ENCODE measurements around the gene S100A7A.
A peak's percentile ranks its signal among the peaks of the same experiment; 100 is the strongest.

S100A7A gene

DNA sequence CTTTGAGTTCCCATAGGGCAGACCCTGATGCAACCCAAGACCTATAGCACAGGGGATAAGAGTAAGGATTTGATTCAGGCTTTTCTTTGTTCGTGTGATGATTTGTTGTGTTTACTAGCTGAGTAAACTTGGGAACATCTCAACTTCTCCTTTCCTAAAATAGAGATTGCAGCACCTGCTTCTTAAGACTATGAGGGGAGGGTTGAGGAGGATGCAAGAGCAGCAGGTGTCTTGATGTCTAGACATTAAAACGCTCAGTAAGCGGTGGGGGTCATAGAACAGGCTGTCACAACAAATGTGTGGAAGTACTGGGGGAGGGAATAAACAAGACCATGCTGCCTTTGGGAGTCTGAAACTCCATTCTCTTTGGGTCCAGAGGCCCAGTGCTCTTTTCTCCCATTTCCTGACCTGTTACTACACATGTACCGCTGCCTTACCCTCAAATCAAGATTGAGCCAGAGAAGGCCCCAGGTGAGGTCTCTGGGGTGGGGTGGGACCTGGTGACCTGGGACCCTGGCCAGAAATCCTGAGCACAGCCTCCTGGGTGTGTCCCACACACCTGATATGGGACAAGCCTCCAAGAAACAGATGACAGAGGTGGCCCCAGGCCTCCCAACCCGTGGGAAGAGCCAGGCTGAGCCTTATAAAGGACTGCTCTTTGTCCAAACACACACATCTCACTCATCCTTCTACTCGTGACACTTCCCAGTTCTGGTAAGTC lies at the start of gene S100A7A:
Gene S100A7A, plus strand, starts transcription at position 671 of the 721 bp plus-strand sequence. CDS start 1,563 bp downstream, outside the sequence.
- no peak for DNase-seq

DNA sequence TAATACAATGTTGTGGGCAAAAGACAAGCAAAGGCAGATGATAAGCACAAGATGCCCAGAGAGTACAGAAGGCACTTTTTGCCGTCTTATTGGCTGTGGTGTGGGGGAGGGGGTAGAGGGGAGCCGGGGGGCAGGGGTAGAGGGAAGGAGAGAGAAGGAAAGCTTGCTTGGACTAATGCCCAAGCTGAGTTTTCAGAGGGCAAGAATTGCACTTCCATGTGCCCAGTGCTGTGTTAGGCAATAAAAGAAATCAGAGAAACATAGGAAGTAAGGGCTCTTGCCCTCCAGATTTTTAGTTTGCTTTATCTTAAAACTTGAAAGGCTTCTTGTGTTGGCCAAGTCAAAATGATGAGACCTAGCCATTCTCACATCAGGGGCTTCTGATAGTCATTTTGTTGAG lies 49.2 kb upstream of the S100A7A start:
- no peak for DNase-seq

DNA sequence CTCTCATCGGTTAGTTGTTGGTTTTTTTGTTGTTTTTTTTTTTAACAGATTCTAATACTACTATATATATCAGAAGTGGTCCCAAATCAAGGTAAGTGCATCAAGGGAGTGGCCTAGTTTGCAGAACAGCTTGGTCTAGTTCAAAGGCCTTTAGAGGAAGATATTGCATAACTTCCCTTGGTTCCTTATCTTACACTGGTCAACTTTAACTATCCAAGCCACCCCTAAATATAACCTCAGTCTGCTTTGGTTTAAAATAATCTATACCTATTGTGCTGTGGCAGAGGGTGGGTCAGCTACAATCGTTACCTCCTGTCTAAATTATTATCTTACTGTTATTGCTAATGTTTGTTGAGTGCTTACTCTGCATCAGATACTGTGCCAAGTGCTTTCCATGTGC lies 47.8 kb upstream of the S100A7A start:
- no peak for DNase-seq

DNA sequence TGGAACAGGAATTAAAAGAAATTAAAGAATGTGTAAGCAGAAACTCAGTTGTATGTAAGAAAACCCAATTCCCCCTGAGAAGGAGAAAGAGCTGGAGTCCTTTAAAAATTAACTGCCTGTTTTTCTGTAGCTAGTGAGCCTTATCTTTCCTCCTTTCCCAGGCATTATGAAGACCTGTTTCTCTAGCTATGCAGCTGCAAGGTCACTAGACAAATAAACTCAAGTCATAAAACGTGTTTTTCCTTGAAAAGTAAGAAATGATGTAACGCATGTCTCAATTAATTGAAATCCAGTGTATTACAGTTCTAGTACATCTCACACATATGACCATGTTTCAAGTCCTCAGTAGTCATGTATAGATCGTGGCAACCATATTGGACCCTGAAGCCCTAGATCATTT lies 46.2 kb upstream of the S100A7A start:
- no peak for DNase-seq

DNA sequence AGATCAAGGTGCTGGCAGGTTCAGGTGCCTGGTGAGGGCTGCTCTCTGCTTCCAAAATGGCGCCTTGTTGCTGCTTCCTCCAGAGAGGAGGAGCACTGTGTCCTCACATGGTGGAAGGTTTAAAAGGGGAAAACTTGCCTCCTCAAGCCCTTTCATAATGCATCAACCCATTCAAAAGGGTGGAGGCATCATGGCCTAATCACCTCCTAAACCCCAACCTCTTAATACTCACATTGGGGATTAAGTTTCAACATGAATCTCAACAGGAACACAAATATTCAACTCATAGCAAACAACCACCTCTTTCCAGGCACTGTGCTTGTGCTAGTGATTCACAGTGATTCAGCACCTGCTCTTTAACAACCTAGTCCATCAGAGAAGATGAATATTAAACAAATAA lies 45.1 kb upstream of the S100A7A start:
- no peak for DNase-seq

DNA sequence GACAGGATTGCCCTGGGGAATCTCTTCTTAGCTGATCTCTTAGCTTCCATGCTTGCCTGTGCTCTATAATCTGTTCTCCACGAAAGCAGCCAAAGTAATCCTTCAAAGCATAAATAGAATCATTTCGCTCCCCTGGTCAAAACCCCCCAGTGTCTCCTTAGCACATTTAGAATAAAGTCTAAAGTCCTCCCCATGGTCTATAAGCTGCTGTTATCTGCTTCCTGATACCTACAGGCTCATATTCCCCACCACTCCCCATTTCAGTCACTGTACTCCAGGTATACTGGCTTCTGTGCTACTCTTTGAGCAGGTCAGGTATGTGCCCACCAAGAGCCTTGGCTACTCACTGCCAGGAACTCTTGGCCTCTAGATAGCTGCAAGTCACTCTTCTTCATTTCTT lies 43.7 kb upstream of the S100A7A start:
- no peak for DNase-seq

DNA sequence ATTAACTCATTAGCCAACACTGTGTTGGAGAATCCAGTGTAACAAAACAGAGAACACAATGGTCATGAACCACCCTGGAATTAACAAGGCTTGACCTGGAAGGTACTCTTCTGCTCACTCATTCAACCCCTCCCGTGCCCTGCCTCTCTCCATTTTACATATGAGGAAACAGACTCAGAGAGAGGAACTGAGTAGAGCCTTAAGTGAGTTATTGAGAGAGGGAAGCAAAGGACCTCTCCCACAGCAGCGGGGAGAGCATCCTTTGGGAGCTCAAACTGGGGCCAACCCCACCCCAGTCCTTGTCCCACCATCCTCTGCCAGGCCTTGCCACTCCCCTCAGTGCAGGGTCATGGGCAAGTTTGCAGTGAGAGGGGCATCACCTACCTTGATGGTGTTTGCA lies 42.2 kb upstream of the S100A7A start:
- DNase-seq, result no peak

DNA sequence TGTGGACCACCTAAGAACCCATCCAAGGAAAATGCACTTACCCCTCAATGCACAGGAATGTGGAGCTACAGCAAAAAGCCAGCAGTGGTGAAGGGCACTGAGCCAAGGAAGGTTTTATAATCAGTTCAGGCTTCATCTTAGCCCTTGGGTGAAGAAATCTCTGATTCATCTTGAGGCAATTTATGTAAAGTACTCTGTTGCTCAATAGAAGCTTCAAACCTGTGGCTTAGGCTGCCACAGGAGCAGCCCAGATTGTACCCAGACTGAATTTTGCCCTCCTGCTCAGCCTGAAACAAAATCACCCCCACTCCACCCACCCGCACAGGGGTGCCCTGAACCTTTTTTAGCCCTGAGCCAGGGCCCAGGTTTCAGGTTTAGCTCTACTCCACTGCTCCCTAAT lies 40.8 kb upstream of the S100A7A start, which contains the start of gene S100A12:
Gene S100A12, minus strand, starts transcription at position 111 of the 400 bp plus-strand sequence. CDS start 1,029 bp downstream, outside the sequence.
- no peak for DNase-seq

DNA sequence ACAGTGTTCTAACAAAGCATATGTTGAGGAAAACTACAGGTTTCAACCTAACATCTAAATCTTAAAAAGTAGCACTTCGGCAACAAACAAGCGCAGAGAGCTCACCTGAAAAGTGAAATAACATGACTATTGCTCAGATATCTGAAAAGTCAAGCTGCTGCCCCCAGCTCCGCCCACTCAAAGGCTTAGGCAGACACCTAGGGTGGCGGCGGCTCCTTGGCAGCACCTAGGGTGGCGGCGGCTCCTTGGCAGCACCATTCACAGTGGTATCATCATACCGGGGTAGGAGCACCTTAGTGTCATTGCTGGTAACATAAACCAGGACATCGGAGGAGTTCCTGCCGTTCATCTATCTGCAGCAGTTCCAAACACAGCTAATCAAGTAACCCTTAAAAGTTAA lies 36.7 kb upstream of the S100A7A start:
- DNase-seq, result no peak

DNA sequence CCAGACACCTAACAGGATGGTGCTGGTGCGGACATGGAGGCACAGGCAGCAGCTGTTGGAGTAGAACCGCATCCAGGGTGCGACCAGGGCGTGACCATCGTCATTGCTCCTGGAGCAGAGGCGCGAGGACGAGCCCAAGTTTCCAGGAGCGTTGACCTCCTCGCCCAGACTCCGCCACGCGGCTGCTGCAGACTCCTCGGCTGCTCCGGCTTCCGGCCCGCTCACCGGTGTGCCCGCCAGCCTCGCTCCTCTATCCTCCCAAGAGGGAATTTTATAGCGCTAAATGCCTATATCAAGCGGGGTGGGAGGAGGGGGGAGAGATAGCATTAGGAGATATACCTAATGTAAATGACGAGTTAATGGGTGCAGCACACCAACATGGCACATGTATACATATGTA lies 35.6 kb upstream of the S100A7A start:
- DNase-seq, result peak; percentile 34

DNA sequence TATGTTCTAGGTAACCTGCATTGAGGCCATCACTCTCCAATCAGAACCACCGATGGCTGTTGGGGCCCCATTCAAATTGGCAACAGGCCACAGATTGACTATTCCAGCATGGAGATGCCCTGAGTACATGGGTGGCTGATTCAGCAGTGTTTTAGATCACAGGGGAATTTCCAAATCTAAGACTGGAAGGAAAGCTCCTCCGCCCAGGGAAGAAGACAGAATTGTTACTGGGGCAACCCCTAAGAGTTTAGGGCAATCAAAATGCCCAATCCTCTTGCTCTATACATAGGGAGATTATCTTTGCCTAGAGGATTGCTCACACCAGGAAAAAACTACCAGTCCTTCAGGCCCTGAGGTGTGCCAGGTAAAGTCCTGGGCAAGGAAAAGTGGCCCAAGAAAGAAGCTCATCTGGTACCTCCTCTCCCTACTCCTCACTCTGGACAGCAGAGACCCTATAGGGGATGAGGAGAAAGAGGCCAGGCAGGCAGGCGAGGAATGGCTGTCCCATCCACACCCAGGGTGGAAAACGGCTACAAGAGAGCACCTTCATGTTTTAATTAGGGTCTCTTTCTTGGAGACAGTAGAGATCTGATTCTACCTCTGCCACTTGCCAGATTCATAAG lies 31.3 kb upstream of the S100A7A start:
- DNase-seq, result no peak

DNA sequence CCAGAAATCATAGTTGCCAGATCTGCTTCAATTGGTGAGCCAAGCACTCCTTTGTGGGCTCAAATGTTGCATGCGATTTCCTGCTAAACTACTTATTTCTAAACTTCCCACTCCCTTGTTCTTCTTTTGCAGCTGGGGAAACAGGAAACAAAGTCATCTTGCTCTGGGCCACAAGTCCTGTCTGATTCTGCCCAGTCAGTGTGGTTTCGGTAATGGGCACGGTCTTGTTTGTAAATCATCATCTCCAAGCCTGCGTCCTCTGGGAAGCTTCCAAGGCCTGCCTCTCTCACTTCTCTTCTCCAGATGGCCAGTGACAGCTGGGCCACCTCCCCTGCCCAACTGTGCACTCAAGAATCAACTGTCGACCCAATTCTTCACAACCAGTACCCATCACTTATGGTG lies 29.8 kb upstream of the S100A7A start:
- DNase-seq, result no peak

DNA sequence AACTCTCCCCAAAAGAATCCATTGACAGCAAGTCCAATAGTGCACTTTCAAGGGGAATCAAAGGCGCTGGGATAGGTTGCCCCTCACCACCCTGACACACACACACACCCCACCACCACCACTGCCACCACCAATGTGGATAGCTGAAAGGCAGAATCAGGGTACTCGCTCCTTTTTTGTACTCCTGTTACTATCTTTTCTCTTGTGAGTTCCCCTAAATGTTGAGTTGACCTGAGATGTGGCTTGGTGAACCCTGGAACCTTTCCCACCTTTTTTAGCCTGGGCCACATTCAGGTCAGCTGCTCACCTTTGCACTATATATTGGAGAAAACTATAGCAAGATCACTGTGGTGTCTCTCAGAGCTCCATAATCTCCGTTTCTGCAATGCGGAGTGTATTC lies 29.3 kb upstream of the S100A7A start:
- no peak for DNase-seq

DNA sequence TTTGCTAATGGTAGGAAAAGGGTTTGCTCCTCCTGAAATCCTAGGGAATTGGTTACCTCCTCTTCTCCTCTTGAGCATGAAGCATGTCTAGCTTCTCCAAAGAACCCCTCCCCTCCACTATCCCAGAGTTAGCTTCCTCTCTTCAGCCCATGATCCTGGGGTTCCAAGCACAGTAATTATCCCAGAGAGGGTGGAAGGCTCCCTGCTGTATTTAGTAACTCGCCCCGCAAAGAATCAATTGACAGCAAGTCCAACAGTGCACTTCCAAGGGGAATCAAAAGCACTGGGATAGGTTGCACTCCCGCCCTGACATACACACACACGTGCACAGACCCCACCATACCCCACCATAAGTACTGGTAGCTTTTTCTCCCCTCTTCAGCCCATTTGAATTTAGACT lies 28.5 kb upstream of the S100A7A start:
- no peak for DNase-seq

DNA sequence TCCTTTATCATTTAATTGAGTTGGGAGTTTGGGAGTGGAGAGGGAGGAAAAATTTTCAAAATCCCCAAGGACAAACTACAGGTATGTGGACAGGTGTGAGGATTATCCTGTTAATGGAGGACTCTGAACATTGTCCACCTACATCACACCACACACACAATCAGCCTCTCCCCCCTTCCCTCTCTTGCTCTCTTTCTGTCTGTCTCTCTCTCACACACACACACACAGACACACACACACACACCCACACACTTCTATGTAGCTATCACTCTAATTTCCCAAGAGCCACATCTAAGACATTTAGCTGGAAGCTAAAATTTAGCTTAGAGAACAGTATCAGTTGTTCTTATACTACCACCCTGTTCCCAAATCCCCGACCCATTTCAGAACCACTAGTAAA lies 26.9 kb upstream of the S100A7A start:
- no peak for DNase-seq

DNA sequence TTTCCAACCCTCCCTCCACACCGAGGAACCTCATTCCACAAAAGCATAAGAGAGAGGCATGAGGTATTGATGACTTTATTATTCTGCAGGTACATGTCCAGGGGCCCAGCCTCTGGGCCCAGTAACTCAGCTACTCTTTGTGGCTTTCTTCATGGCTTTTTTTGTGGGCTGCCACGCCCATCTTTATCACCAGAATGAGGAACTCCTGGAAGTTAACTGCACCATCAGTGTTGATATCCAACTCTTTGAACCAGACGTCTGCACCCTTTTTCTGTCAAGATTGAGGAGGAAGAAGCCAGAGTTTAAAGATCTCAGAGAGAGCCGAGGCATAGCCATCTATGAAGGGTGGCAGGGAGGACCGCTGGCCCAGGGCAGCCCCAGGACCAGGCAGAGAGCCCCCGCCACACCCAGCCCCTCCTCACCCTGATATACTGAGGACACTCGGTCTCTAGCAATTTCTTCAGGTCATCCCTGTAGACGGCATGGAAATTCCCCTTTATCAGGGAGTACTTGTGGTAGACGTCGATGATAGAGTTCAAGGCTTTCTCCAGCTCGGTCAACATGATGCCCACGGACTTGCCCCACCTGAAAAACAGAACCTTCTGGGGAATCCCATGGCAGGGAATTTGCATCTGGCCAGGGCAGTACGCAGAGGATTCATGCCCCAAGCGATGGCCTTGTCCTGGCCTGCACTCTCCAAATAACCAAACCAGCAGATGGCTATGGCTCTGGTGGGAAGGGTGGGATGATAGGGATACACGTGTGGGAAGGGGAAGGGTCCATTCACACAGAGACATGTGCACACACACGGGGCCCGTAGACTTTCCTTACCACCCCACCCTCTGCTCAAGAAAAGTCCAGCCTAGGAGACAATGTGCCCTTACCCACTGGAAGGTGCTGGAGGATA lies 26.1 kb upstream of the S100A7A start:
- DNase-seq, result no peak

DNA sequence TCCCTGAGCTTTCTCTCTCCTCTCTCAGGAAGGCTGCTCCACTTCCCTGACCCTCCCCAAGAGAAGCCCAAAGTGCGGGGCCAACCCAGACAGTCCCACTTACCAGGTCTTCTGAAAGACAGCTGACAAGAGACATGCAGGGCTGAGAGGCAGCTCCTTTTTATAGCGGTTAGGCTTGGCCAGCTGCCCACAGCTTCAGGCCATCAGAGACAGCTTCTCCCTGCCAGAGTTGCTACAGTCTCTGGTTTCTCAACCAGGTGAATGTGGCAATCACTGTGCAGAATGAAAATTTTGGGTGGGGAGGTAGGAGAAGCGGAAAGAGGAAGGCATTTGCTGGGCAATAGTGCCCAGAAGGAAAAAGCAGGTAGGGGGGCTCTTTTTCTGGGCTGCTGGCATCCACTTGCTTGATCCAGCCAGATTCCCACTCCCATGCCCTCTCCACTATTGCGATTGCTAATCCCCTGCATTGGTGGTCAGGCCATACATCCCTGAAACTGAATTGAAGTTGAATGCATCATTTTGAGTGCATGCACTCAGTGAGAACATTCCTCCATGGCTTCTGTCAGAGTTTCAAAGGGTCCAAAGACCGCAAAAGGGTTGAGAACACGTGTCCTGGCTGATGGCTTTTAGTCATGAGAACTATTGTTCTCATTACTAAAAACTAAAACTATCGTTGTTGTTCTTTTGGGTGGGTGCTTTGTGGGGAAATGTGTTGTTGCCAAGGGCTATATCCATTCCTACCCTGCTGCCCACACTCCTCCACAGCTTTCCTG lies 25.2 kb upstream of the S100A7A start, which contains the start of gene S100A8:
Gene S100A8, minus strand, starts transcription at position 136 of the 773 bp plus-strand sequence. CDS start 538 bp downstream, outside the sequence.
- DNase-seq, result no peak

DNA sequence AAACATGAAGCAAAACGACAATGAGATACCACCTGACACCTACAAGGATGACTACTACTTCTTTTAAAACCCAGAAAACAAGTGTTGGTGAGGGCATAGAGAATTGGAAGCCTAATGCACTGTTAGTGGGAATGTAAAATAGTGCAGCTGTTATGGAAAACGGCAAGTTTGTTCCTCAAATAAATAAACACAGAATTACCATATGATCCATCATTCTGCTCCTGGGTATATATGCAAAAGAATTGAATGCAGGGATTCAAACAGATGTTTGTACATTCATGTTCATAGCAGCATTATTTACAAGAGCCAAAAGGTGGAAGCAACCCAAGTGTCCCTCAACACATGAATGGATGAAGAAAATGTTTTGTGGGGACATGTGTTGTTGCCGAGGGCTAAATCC lies 24.1 kb upstream of the S100A7A start:
- no peak for DNase-seq

DNA sequence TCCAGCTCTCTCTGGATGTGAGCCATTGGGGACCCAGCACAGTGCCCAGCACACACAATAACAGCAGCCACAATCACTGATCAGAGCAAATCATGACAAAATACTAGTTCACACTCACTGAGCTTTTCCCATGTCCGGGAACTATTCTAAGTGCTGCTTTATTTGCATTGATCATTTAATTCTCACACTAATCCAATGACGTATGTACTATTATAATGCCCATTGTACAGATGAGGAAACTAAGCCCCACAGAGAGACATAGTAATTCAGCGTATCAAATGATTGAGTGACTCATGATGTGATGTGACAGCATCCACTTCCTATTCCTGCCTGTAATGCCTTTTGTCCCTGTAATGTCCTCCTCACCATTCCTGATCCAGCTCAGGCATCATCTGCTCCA lies 23.5 kb upstream of the S100A7A start:
- no peak for DNase-seq

DNA sequence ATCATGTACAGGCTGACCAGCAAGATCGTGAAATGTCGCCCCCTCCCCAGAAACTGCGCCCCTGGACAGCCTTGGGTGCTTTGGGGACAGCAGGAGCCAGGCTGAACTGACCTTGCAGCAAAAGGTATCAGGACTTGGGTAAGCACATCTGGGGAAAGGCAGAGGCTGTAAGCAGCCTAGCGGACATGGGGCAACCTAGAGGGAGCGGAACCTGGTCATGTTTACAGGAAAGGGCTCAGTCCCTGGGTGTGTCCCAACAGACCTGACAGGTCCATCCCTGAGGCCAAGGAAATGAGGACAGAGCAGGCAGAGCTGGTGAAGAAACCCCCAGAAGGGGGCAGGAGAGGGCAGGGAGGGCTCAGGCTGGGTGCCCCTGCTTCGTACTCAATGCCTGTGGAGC lies 22.4 kb upstream of the S100A7A start:
- no peak for DNase-seq

DNA sequence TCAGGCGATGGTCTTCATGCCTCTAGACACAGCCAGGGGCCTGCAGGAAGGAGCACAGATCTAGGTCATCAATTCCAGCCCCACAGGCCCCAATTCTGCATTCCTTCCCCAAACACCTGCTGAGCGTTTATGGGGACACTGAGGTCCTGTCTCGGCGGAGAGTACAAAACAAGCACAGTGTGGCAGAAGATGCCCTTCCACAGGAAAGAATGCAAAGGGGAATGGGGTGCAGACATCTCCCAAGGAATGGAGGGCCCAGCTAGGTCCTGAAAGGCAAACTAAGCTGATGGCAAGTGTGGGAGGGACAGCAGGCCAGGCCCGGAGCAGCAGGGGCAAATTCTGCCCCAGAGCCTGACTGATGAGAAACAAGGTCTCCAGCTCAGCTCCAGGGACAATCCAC lies 21.9 kb upstream of the S100A7A start:
- no peak for DNase-seq

DNA sequence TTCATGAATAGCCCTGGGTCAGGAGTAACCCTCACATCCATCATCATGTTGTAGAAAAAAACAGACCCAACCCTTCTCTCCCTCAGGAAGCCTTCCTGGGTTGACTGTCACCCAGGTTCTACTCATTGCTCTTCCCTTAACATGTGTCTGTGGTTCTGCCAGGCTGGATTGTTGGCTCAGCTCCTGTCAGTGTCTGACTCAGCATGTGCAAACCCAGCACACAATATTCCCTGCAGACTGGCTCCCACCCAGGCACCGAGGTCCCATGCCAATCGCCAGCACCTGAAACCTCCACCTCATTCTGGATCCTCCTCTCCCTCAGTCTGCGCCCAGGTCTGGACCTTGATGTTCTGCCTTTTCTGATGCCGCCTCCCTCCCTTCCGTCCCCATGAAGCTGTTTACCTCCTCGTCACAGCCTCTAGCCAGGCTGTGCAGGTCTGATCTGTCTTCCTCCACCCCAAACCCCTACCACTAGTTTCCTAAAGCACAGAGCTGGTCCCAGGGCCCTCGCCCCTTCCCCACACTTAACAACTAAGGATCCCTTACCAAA lies 21.1 kb upstream of the S100A7A start:
- no peak for DNase-seq

Measured in activated CD8-positive, alpha-beta memory T cell treated with anti-CD3 and anti-CD28 coated beads, Interleukin-2, amount 50 U/mL, for 48 hours (primary cell).